ENCODE data around the gene FSCN2. TPM values are rescaled to one million over a fixed set of nuclear protein-coding genes. Genes with fewer than 3 reads are reported as not detected.

FSCN2 gene
- total RNA-seq, 3 donors from 2014 or later (not counting 1 experiment from before 2014, with no cell fraction given) = 0.26 to 2.6 (median 1.0) TPM

- WGBS (ENCODE audit: insufficient coverage) = 67% methylated on average over 24 of the region's 24 CpGs
Observed at GRCh38 chr17:81518113-81518784, 9.9 kb upstream of the FSCN2 start.

GRCh38 chr17:81518785-81519283, 9.3 kb upstream of the FSCN2 start:
- Histone ChIP-seq H3K9me3 (ENCODE audit: control insufficient read depth, insufficient read depth, low read length) (no peaks in the 10 kb centered on the region), H3K27ac (ENCODE audit: low read length) (no peak overlapping the region), H3K36me3 (ENCODE audit: control insufficient read depth, insufficient read depth, low read length) (no peaks in the 10 kb centered on the region), H3K27me3 (ENCODE audit: control insufficient read depth, insufficient read depth, low read length) (peaks cover 5% of the 10 kb centered on the region), H3K4me3 (ENCODE audit: low read length) (no peak overlapping the region), H3K4me1 (ENCODE audit: control insufficient read depth, insufficient read depth, low read length) (peaks cover 58% of the 10 kb centered on the region)
- TF ChIP-seq, protein P1, sequence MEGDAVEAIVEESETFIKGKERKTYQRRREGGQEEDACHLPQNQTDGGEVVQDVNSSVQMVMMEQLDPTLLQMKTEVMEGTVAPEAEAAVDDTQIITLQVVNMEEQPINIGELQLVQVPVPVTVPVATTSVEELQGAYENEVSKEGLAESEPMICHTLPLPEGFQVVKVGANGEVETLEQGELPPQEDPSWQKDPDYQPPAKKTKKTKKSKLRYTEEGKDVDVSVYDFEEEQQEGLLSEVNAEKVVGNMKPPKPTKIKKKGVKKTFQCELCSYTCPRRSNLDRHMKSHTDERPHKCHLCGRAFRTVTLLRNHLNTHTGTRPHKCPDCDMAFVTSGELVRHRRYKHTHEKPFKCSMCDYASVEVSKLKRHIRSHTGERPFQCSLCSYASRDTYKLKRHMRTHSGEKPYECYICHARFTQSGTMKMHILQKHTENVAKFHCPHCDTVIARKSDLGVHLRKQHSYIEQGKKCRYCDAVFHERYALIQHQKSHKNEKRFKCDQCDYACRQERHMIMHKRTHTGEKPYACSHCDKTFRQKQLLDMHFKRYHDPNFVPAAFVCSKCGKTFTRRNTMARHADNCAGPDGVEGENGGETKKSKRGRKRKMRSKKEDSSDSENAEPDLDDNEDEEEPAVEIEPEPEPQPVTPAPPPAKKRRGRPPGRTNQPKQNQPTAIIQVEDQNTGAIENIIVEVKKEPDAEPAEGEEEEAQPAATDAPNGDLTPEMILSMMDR (IDR thresholded peaks at IDR 0.05) = no peak
- 5% methylated on average over 47 of the region's 47 CpGs for WGBS (ENCODE audit: insufficient coverage)
- no peaks in the 10 kb centered on the region for H3K36me3 Mint-ChIP-seq
- H3K9me3 Mint-ChIP-seq = no peaks in the 10 kb centered on the region
- intact Hi-C loops (cut with micrococcal nuclease) = loop anchor here (2.0 to 10.0 kb wide), 2 partner anchors 34 to 86 kb away; partner anchors contain the start of gene FAAP100
- no peaks in the 10 kb centered on the region for H3K27me3 Mint-ChIP-seq (ENCODE audit: low read depth in 2 of 2)
- ATAC-seq = no peak
- H3K4me1 Mint-ChIP-seq = peaks cover 17 to 30% of the 10 kb centered on the region in 2 donors
- H3K27ac Mint-ChIP-seq = no peak overlapping the region
- peak overlapping the region; percentile 17 for H3K4me3 Mint-ChIP-seq
- DNase-seq = peak in 1 of 2 donors; percentile 46

More at GRCh38 chr17:81518113-81518784, 9.9 kb upstream of the FSCN2 start:
- Histone ChIP-seq H3K36me3 (ENCODE audit: control insufficient read depth, insufficient read depth, low read length) (no peaks in the 10 kb centered on the region), H3K27ac (ENCODE audit: low read length) (peak overlapping the region; percentile 31), H3K27me3 (ENCODE audit: control insufficient read depth, insufficient read depth, low read length) (no peaks in the 10 kb centered on the region), H3K4me1 (ENCODE audit: control insufficient read depth, insufficient read depth, low read length) (peaks cover 62% of the 10 kb centered on the region), H3K4me3 (ENCODE audit: low read length) (no peak overlapping the region), H3K9me3 (ENCODE audit: control insufficient read depth, insufficient read depth, low read length) (no peaks in the 10 kb centered on the region)
- Mint-ChIP-seq H3K27ac (peak overlapping the region in 1 of 2 donors; percentile 52), H3K9me3 (no peaks in the 10 kb centered on the region), H3K36me3 (no peaks in the 10 kb centered on the region), H3K4me1 (peaks cover 23 to 35% of the 10 kb centered on the region in 2 donors), H3K4me3 (peak overlapping the region; percentile 65), H3K27me3 (ENCODE audit: low read depth in 2 of 2) (no peaks in the 10 kb centered on the region)
- TF ChIP-seq, protein P1 (IDR thresholded peaks at IDR 0.05) = no peak
- ATAC-seq (no peak), DNase-seq (peak in 1 of 2 donors; percentile 23)
- intact Hi-C loops (cut with micrococcal nuclease) = loop anchor here (2.0 to 10.0 kb wide), 2 partner anchors 35 to 87 kb away; partner anchors contain the start of gene FAAP100

GRCh38 chr17:81519284-81520020, 8.7 kb upstream of the FSCN2 start:
- TF ChIP-seq, protein P1 (IDR thresholded peaks at IDR 0.05) = peak; percentile 45
- intact Hi-C loops (cut with micrococcal nuclease) = loop anchor here (2.0 to 10.0 kb wide), 2 partner anchors 33 to 85 kb away; partner anchors contain the start of gene FAAP100

More at GRCh38 chr17:81519284-81520020, 8.7 kb upstream of the FSCN2 start:
- ATAC-seq (peak; percentile 41 to 61 (median 52)), DNase-seq (peak; percentile 59 to 86)
- Mint-ChIP-seq H3K27me3 (ENCODE audit: low read depth in 2 of 2) (no peaks in the 10 kb centered on the region), H3K9me3 (no peaks in the 10 kb centered on the region), H3K4me1 (peaks cover 16 to 30% of the 10 kb centered on the region in 2 donors), H3K27ac (peak overlapping the region in 1 of 2 donors; percentile 45), H3K4me3 (peak overlapping the region; percentile 37), H3K36me3 (no peaks in the 10 kb centered on the region)
- H3K27ac ChIP-seq (ENCODE audit: low read length) = peak overlapping the region; percentile 46
- H3K4me1 ChIP-seq (ENCODE audit: control insufficient read depth, insufficient read depth, low read length) = peaks cover 53% of the 10 kb centered on the region
- peaks cover 10% of the 10 kb centered on the region for H3K27me3 ChIP-seq (ENCODE audit: control insufficient read depth, insufficient read depth, low read length)
- H3K4me3 ChIP-seq (ENCODE audit: low read length) = peak overlapping the region; percentile 38
- H3K36me3 ChIP-seq (ENCODE audit: control insufficient read depth, insufficient read depth, low read length) = no peaks in the 10 kb centered on the region
- H3K9me3 ChIP-seq (ENCODE audit: control insufficient read depth, insufficient read depth, low read length) = no peaks in the 10 kb centered on the region
- WGBS (ENCODE audit: insufficient coverage) = 4% methylated on average over 61 of the region's 61 CpGs

All from natural killer cell (primary cell).